ENCODE measurements around the gene NCAPG2.

NCAPG2 gene

GRCh38 chr7:158704524-158705233 is at the start of gene NCAPG2:
Gene NCAPG2 (minus strand): TSS chr7:158704804. CDS start chr7:158701899, 2,905 bp downstream.
- peak; percentile 98 for DNase-seq (ENCODE audit: extremely low spot score, insufficient read length, low read depth)
- FAIRE-seq = peak; percentile 97

GRCh38 chr7:158753900-158754299 is 49.3 kb upstream of the NCAPG2 start:
- no peak for FAIRE-seq
- no peak for DNase-seq (ENCODE audit: extremely low spot score, insufficient read length, low read depth)

GRCh38 chr7:158751751-158752150 is 47.1 kb upstream of the NCAPG2 start:
- FAIRE-seq = no peak

DNA sequence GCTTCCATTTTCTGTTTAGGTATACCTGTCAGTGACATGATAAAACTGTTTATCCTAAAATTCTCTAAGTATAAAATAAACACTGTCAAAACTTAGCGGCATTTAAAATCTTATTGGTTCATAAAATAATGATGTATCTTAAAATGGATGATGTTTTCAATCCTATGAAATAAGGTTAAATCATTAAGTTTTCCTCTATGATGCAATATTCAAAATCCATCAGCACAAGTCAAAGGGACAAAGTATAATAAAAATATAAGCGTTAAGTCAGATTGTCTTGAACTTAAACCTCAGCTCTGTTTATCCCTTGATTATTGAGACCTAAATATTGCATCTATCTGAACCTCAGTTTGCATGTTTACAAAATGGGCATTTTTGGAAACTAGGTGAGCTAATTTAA is 46.6 kb upstream of the NCAPG2 start:
- DNase-seq (ENCODE audit: extremely low spot score, insufficient read length, low read depth) (no peak), FAIRE-seq (no peak)

More at GRCh38 chr7:158751751-158752150, 47.1 kb upstream of the NCAPG2 start:
- no peak for DNase-seq (ENCODE audit: extremely low spot score, insufficient read length, low read depth)

DNA sequence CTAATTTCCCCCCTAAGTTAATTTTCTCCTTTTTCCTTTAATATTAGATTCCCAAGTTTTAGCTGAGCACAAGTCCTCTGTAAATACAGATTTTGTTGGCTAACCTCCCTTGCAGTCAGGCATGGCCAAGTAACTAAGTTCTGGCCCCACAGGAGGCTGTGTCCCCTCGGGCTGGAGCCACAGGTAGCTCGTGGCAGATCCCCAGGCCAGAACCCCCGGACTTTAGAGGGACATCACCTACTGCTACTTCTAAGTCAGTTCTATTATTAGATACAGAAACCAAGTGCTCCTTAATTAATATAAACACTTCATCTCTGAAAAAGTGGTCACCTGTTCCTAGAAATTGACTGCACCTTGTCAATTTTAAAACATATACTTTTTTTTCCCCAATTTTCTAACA is 46.1 kb upstream of the NCAPG2 start:
- no peak for DNase-seq (ENCODE audit: extremely low spot score, insufficient read length, low read depth)
- FAIRE-seq = no peak

DNA sequence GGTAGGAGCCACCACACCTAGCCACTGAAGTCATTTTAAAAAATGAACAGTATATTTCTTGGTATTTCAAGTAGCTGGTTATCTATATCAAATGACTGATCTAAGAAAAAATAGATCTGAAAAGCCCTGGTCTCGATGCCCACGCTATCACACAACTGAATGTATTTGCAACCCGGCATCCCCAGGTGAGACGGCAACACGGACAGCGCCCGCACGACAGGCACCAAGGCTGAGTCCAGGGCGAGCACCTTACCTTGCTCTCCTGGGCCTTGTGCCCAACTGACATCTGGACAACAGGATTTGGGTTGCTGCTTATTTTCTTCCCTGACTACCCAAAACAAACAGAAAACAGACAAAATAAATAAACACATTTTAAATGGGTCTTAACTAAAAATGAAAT is 44.8 kb upstream of the NCAPG2 start:
- no peak for DNase-seq (ENCODE audit: extremely low spot score, insufficient read length, low read depth)
- no peak for FAIRE-seq

- DNase-seq (ENCODE audit: extremely low spot score, insufficient read length, low read depth) (no peak), FAIRE-seq (no peak)
These were observed 43.7 kb upstream of the NCAPG2 start for GRCh38 chr7:158748335-158748734.

DNA sequence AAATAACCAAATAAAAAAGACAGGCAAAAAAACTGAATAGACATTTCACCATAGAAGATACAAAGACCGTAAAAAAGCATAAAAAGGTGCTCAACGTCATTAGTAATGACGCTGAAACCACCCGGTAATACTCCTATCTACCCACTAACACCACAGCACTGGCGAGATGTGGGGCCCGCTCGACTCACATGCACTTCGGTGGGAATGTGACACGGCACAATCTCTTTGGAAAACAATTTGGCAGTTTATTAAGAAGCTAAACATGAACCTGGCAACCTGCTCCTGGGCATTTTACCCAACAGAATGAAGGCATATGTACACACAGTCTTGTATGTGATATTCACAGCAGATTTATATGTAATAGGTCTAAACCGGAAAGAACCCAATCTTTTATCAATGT is 42.8 kb upstream of the NCAPG2 start:
- FAIRE-seq = no peak

GRCh38 chr7:158746957-158747356 is 42.4 kb upstream of the NCAPG2 start:
- no peak for FAIRE-seq
- no peak for DNase-seq (ENCODE audit: extremely low spot score, insufficient read length, low read depth)

More for the DNA sequence above, 42.8 kb upstream of the NCAPG2 start:
- DNase-seq (ENCODE audit: extremely low spot score, insufficient read length, low read depth) = no peak

DNA sequence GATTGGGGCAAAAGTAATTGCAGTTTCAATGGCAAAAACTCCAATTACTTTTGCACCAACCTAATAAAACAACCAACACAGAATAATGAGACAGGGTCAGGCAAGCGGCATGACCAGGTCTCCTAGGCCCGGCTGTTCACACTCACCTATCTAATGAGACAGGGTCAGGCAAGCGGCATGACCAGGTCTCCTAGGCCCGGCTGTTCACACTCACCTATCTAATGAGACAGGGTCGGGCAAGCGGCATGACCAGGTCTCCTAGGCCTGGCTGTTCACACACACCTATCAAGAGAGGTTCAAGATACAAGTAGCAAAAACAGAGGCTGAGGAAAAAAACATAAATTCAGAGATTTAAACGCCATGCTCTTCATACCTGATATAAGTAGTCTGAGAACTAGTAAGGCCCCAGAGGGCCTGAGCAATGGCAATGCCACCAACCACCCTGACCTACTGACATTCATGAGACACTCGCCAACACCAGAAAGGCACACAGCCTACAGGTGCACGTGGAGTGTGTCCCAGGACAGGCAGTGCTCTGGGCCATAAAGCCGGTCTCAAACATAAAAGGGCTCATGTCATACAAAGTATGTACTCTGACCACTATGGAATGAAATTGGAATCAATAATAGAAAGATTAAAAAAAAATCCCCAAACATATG is 40.6 kb upstream of the NCAPG2 start:
- no peak for DNase-seq (ENCODE audit: extremely low spot score, insufficient read length, low read depth)
- FAIRE-seq = peak; percentile 9

DNA sequence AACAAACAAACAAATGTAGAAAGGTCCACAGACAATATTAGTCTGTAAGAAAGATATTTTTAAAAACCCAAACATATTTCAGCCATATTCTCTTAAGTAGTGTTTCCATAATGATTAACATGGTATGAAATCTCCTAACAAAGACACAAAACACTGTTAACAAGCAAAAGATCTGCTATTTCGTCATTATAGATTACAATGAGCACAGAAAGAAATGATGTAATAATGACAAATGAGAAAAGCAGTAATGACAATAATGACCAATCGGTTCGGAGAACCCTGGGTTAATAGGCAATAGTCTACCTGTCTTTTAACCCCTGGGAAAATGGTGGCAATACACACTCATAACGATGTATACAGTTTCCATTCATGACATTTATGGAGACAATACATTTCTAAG is 39.5 kb upstream of the NCAPG2 start:
- FAIRE-seq (no peak), DNase-seq (ENCODE audit: extremely low spot score, insufficient read length, low read depth) (no peak)

DNA sequence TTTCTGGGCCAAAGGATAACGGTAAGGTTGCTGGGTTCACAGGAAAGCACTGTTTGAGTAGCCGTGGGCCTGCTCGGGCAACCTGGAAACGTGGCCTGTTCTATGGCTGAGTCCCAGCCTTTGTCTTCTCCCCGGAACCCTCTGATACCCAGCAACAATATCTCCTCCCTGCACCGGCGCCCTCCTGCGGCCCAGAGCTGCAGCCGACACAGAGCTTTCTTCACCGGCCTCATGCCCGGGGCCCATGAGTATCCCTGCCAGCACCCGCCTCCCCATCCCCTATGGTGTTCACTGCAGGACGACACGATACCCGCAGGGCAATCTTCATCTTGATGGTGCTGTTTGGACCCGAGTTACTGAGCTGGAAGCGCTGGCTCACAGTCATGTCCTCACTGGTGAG is 38.6 kb upstream of the NCAPG2 start:
- no peak for FAIRE-seq
- no peak for DNase-seq (ENCODE audit: extremely low spot score, insufficient read length, low read depth)

DNA sequence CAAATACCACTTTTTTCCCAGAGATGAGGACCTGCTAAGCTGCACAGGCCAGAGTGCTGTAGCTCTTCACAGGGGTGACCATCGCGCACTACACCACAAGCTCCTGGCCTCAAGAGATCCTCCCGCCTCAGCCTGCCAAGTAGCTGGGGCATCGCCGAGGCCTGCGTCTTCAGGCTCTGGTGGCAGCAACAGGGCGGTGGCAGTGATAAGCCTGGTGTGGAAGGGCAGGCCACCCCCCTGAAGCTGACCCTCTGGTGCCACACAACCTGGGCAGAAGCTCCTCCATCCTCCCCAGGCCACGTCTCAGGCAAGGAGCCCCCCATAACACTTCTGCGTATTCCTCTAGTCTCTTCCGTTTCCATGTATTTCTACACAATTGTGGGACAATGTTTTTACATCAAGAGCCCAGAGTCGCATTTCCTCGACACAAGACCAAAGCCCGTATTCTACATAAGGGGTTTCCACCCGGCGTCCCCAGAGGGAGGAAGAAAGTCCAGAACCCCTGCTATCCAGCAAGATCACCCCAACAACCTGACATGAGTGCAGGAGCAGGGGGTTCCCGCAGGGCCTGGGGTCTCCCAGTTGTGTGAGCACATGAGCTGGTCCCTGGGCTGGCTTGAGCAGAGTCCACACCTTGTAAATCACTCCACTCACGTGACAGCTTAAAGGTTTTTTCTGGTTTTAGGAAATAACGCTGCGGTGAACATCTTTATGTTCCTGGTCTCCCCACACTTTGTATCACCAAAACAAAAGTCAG is 37.6 kb upstream of the NCAPG2 start:
- FAIRE-seq (no peak), DNase-seq (ENCODE audit: extremely low spot score, insufficient read length, low read depth) (no peak)

DNA sequence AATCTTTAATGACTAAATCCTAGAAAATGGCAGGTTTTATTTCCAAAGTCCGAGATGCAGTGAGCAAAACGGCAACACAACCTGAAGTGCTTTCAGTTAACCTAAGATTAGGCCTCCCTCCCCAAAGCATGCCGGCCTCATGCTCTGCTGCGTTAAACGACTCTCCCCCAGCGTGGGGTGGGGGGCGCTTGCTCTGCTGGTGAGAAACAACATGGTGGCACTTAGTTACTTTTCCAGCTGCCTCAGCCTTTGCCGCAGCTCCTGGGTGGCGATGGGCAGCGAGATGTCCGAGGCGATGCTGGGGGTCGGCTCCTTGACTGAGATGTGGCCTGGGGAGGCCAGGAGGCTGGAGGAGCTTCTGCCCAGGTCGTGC is 36.7 kb upstream of the NCAPG2 start:
- FAIRE-seq (no peak), DNase-seq (ENCODE audit: extremely low spot score, insufficient read length, low read depth) (no peak)

- no peak for DNase-seq (ENCODE audit: extremely low spot score, insufficient read length, low read depth)
- FAIRE-seq = no peak
These were observed 36.2 kb upstream of the NCAPG2 start for GRCh38 chr7:158740657-158741293.

DNA sequence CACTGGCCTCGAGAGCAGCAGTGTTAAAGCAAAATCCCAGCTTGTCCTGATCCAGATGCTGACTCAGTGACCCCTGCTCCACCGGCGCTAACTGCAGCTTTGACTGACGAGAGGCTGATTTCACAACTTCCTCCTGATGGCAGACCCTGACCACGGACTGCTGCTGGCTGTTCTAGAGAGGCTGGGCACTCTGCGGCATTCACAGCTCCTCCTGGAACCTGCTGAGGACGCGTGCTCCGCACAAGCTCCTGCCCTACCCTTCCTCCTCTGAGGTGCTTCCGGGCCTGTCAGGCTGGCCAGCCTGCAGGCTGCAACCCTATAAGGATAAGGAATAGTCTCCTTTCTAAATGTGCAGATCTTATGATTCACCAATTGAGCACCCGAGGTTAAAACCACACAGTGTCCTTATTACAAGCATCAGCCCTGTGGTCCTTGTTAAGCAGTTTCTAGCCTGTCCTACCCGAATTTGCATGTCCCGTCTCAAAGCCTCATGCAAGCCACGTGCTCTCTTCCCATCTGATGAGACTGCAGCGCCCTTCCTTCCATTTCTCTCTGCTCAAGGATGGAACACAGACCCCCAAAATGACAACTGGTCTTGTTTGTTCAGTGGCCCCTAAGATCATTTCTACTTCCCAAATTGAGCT is 35.5 kb upstream of the NCAPG2 start:
- DNase-seq (ENCODE audit: extremely low spot score, insufficient read length, low read depth) (no peak), FAIRE-seq (no peak)

DNA sequence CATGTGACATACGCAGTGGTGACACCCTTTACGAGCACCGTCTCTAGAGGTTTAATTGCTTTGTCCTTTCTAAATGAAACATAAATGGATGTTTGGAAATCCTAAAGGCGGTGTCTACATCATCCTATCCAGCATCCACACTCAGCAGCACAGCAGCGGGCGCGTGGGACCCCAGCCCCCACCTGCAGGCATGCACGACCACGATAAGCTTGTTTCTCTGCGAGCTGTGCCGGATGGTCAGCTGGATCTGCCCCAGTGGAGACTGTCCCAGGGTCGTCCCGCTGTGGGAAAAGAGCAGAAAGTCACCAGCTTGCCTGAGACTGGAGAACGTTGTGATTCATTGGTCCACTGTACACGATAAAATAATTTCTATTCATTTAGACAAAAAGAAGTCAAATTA is 34.2 kb upstream of the NCAPG2 start:
- DNase-seq (ENCODE audit: extremely low spot score, insufficient read length, low read depth) (no peak), FAIRE-seq (no peak)

DNA sequence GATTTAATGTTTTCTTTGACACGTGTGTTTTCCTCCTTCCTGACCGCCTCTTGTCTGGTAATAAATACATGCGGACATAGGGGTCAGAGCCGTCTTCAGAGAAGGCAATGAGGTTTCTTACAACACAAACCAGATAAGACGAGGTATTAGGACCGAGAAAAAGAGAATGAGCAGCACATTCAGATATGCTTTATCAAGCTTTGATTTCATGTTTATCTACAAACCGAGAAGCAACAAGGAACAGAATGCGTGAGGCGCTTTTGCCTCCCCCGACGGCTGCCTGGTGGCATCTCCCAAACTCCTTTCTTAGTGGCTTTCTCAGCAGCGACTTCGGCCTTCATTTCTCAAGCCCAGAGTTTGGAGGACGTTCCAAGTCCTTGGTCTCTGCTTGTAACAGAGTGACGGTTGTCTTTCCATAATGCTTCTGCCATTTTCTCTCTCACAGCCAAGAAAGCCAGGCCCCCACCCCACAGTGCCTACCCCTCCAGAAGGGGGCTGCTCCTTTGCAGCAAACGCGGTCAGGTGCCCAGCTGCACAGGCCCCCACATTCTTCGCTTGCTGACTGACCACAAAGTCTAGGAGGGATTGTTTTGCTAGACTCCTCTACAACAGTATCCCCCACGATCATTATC is 32.6 kb upstream of the NCAPG2 start:
- DNase-seq (ENCODE audit: extremely low spot score, insufficient read length, low read depth) = no peak
- no peak for FAIRE-seq

DNA sequence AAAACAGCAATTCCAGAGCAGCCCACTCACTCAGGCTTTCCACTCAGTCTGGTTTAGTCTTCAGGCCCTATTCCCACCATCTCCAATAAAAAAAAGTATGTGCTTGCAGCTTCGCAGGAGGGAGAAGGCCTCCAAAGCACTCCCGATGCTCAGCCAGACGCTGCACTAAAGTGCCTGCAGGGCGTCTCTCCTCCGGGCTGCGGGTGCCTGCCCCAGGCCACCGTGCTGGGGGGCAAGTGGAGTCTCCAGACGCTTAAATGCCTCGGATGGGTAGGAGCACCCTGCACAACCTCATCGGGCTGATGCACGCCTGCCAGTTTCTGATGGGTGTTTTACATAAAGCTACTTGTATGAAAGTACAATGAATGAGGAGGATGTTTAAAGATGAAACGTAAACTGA is 31.3 kb upstream of the NCAPG2 start:
- FAIRE-seq = no peak
- no peak for DNase-seq (ENCODE audit: extremely low spot score, insufficient read length, low read depth)

DNA sequence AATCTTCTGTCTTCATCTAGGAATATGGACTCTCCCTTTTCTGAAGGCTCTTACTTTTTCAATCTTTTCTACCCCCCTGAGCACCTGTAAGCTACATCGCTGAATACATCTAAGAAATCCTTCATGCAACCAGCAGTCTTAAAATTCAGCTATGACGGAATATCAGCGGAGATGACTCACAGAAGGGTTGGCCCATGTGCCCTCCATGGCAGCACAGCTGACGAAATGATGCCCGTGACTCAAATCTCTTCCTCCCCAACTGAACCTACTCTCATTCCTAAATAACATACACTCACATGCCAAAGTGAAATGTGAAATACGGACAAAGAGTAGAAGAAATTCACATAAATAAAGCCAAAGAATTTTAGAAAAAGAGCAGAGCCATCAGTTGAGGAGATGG is 30.3 kb upstream of the NCAPG2 start:
- no peak for DNase-seq (ENCODE audit: extremely low spot score, insufficient read length, low read depth)
- FAIRE-seq = no peak

All from GM18507 (cell line).